GM18507 (cell line): ENCODE data around the gene FAM222A.

Experiments
- DNase-seq: peaks from one replicate; pipeline ENCODE4 v3.0.0; 2011; ENCODE audit warnings: low read depth; ENCODE audit not compliant: insufficient read length; ENCODE audit errors: extremely low spot score
- FAIRE-seq: peaks from 2 replicates; lab custom pipeline; 2011; peaks lifted over from hg19 to GRCh38; lab: Jason Lieb, UNC

The FAM222A gene

DNA sequence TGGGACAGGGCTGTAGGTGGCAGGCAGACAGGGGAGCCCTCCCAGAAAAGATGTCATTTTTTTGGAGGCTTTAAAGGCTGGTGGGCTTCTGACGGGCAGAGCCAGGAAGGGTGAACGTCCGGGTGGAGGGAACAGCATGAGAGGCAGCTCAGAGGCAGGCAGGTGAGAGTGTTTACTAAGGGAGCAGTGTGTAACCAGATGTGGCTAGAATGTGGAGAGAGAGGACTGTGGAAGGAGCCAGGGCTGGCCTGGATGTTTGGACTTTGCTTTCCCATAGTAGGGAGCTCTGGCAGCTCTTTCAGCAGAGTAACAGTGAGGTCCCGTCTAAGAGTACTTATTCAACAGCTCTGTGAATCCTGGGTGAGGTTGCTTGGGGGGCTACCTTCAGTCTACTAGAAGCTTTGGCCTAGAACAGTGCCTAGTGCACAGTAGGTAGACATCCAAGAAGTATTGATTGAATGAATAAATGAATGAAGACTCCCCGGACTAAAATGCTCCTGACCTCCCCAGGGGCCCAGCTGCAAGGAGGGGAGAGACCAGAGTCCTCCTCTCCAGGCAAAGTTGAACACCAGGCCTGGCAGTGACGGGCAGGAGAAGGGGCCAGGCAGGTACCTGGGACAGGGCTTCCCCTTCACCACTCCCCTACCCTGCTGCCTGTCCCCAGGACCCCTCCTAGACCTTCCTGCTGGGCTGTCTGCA, 8.5 kb downstream of the FAM222A start:
- DNase-seq, result no peak

DNA sequence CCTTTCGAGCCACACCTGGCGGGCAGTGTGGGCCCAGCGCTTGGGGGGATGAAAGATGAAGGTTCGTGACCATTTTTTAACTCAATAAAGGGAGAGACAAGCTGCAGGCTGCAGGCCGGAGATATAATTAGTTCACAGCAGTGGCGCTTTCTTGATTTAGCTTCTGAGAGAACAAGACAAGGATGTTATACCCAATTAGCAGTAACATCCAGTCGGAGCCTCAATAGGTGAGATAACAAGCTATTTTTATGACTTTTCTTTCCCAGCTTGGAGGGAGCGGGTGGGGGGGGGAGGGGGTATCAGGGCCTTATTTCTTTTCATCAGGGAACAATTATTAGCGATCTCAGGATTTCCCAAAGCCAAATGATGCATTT, 9.1 kb downstream of the FAM222A start:
- no peak for FAIRE-seq
- DNase-seq, result no peak

More for the DNA sequence above, 8.5 kb downstream of the FAM222A start:
- FAIRE-seq, result no peak

DNA sequence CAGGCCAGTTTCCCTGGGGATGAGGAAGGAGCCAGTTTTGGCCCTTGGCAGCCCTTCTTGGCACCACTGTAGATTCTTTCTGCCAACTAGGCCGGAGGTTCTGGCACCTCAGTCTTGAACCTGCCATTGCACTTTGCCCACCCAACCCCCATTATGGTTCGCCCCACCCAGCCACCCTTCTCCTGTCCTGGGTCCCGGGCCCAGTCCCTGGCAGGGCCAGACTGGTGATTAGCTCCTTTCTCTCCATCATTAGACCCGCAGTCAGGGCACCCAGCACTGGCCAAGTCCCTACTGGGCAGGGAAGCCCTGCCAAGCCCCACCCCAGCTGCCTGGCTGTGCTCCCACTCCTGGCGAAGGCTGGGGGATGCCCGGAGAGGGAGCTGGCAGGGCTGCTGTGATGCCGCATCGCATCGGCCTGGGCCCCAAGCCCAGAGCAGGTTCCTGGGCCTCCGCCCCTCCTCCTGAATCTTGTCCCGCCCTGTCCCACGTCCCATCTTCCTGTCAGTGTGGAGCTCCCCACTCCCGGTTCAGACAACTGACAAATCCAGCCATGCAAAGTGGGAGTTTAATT, 9.8 kb downstream of the FAM222A start:
- DNase-seq, result no peak
- no peak for FAIRE-seq

DNA sequence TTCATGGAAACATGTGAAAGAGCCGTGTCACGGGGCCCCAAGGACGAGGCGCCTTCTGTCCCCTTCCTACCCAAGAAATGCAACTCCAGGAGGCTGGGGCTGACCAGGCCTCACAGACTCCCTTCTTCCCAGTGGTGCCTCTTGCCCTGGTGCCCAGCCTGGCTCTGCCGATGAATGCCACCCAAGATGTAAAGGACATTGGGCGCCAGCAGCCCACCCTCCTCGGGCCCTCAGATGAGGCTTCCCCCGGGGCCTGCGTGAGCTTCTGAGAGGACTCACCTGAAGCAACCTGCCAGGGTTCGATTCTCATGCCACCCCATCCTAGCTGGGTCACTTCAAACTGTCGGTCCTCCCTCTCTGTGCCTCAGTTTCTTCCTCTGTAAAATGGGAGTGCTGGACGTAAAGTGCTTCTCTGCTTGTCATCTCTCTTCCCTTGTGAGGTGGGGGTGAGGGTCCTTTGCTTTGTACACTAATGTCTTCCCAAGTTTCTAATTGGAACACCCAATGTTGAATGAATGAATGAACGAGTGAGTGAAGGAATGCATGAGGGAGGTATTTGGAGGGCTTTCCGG, 10.8 kb downstream of the FAM222A start:
- no peak for FAIRE-seq
- DNase-seq, result no peak

DNA sequence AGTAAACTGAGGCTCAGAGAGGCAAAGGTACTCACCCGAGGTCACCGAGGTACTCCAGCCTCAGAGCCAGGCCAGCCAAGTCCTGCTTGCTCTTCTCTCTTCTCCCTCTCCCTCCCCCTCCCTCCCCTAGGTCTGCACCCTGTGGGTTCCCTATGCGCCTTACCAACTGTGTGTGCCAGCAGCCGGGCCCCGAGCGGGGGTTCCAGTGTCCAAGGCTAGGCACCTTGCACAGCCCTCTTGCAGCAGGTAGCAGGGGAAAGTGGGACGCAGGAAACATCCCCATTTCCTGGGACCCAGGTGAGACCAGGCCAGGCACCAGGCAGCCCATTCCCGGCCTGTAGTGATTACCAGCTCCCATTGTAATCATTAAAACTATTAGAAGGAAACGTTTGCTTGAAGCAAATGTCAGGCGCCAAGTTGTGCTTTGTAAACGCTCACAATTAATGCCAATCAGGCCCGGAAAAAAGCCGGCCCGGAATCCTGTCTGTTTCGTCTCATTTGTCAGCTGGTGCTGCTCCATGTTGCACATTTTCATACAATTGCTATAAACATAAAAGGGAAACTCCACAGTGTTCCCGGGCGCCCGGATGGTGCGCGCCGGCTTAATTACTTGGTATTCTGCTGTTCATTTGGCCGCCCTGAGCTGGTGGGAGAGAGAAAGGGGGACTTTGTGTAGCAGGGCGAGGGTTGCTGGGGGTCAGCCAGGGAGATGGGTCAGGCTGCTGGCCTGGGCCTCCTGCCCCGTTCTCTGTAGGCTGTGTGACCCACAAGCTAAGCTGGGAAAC, 11.9 kb downstream of the FAM222A start:
- DNase-seq, result no peak

DNA sequence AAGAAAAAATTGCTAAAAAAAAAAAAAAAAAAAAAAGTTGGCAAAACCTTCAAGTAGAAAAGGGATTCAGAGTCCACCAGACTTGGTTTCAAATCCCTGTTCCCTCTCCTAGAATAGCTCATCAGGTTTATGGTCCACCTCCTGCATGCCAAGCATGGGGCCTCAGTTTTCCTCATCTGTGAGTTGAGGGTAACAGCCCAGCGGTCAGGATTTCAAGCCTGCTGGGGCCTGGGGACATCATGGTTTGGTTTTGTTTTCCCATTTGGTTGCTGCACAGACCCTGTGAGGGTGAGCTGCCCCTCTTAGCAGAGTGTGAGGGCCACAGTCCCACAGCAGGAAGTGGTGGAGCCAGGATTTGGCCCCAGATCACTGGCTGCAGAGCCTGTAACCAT, 12.5 kb downstream of the FAM222A start:
- no peak for FAIRE-seq
- no peak for DNase-seq

More for the DNA sequence above, 11.9 kb downstream of the FAM222A start:
- FAIRE-seq, result no peak

DNA sequence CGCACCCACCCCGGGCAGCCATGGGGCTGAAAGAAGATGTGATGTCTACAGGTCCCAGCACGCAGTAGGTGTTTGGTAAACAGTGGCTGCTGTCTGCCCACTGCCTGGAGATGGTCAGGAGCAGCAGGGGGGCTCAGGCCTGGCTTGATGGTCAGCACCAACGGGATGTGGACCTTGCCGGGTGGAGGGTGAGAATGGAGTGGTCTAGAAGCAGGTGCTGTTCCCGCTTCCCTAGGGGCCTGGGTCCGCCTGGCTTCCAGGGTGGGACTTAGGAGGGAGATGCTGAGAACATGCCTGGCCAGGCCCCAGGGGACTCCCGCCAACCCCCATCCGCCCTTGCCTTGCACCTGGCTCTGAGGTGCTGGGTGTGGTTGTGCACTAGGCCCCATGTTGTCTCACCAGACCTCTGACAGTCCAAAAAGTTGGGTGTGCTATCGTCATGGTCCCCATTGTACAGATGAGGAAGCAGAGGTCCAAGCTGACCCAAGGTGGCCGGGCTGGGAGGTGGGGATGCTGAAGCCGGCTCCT, 12.9 kb downstream of the FAM222A start:
- FAIRE-seq (no peak), DNase-seq (no peak)

DNA sequence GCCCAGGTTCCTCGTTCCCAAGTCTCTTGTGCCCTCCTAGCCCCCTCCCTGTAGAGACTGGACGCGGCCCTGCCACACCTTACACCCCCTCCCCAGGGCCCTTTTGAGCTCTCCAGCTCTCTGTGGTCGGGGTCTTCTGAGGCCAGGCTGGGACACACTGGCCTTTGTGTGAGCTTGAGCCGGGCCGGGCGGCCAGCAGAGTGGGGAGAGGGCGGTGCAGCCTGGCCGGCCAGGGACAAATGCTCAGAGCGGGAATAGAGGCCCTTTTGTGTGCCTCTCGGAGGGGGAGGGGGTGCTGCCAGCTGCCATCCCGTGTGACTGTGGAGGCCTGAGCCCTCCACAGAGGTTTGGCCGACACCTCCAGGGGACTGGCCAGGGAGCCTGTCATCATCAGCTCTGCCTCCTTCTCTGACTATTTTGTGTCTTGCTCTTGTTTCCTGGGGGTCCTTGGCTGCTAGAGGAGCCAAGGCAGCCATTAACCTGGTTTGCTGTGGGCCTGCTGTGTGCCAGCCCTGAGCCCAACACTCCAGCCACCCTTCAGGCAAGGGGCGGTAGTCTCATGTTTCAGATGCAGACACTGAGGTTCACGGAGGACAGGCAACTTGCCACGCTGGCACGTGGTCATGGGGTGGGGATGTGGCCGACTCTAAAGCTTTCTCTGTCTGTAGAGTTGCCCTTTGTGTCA, 13.6 kb downstream of the FAM222A start:
- no peak for DNase-seq
- FAIRE-seq, result no peak

DNA sequence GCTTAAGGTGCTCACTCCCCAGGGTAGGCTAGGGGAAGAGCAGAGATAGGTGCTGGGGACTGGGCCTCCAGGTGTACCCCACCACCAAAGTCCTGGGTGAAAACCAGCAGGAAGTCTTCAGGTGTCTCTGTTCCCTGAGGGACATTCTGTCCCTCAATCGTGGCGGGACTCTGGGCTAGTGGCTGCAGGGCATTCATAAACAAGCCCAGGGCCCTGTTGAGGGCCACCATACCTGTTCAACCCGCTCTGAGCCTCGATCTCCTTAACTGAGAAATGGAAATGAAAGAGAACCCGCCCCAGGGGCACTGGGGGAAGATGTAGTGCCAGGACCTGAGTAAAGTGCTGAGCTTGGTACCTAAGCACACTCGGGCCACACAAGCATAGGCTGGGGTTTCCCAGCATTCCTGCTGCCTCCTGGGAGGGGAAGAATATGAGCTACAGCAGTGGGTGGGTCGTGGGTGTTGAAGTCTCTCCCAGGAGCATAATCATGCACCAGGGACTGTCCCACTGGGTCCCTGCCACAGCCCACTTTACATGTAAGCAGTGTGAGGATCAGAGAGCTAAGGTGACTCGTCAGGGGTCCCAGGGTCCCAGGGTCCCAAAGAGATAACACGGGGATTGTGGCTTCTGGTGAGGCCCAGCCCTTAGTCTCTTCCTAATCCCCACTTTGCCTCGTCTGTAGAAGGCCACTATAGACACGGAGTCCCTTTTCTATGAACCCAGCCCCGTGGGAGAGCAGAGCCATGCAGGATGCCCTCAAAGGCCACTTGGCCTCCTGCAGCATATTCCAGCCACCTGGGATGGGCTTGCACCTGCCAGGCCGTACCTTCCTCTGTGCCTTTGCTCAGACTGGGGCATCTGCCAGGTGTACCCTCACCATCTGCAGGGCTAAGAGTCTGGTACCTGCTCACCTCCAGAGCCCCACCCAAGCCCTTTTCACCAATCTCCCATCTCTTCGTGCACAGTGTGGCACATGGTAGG, 14.4 kb downstream of the FAM222A start:
- DNase-seq (no peak), FAIRE-seq (no peak)

DNA sequence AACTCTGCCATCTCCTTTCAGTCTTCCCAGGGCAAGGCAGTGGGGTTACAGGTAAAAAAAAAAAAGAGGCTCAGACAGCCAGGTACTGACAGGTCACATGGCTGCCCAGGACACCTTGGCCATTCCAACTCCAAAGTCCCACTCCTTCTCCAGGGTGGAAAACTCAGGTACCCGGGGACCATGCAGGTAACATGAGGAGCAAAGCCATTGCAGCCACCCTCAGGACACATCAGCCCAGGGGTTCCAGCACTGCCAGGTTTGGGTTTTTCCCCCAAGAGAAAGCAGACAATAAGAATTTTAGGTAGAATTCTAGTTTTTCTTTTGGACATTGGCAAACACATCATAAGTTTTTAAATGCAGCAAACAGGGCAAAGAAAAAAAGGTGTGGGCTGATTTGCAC, 15.3 kb downstream of the FAM222A start:
- FAIRE-seq (no peak), DNase-seq (no peak)

DNA sequence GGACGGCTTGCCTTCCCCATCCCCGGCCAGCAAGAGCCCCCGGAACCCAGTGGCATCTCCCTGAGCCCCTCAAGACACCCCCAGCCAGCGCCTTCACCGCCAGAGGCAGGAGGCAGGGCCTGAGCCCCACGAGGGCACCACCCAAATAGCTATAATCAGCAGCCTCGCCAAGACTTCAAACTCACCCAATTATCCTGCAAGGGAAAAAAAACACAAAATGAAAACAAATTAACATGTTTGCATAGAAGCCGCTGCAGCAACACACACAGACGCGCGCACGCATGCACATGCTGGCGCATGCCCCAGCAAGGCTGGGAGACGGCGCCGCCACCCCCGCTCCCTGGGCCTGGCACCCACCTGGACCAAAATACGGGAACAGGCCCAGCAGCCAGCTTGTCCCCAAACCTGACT, 15.8 kb downstream of the FAM222A start:
- DNase-seq (no peak), FAIRE-seq (no peak)

DNA sequence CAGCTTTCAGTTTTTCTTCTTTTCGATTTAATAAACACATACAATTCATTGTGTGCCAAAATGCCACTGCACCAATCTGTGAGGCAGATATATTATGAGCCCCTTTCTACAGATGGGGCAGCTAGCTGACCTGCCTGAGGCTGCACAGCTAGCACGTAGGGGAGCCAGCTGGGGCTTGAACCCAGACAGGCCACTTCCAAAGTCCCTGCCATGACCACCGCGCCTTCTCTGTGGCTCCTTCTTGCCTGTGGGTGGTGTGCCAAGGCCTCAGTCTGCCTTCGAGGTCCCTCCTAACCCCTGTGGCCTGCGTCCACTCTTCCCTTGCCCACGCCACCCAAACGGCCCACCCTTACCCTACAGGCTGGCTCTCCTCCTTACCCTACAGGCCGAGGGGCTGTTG, 16.2 kb downstream of the FAM222A start:
- DNase-seq (no peak), FAIRE-seq (no peak)

DNA sequence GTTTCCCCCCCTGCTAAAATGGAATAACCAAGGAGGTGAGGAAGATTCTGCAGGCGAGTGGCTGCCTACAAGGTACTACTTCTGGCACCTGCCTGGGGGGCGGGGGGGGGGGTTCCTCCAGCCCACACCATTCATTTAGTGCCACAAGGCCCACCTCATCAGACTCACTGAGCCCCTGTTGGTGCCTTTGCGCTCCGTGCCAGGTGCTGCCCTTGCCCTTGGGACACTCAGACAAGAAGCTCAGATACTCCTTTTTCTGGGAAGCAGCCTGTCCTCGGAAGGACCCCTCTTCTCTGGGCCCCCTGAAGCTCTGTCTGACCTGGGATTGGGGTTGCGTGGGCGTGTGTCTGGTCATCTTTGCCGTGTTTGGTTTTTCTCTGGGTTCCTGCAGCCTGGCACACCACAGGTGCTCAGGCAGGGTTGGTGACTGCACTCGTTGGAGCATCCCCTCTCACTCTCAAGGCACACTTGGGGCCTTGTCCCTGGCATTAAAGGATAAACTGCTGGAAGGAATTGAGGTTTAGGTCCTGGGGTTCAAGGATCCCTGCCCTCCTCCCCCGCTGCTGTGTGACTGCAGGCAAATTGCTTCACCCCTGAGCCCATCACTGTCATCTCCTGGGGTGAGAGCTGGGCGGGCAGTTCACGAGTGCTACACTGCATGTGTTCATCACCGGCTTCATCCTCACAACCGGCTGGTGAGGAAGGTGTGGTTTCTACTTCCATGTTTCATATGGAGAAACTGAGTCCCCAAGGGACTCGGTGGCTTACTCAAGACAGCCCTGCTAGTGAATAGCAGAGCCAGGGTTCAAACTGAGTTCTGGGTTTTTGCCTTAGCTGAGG, 16.9 kb downstream of the FAM222A start:
- no peak for FAIRE-seq

DNA sequence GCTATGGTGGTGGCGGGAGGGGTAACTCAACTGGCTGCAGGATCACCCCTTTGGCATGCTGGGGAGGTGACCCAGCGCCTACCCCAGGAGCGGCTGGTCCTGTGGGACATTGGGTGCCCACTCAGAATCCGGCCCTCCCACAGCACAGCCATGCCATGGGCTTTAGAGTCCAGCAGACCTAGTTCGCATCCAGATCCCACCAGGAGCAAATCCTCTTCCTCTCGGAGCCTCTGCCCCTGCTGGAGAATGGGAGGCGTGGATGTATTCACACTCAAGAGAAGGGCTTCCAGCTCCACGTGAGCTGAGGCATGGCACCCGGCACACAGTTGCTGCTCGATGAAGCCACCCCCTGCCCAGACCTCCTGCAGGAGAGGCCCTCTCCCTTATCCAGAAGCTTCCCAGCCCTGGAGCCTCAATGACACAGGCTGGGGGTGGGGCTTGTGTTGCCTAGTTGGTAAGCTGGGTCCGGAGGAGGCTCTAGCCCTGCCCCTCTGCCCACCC, 17.7 kb downstream of the FAM222A start:
- FAIRE-seq, result no peak

More for the DNA sequence above, 16.9 kb downstream of the FAM222A start:
- no peak for DNase-seq

DNA sequence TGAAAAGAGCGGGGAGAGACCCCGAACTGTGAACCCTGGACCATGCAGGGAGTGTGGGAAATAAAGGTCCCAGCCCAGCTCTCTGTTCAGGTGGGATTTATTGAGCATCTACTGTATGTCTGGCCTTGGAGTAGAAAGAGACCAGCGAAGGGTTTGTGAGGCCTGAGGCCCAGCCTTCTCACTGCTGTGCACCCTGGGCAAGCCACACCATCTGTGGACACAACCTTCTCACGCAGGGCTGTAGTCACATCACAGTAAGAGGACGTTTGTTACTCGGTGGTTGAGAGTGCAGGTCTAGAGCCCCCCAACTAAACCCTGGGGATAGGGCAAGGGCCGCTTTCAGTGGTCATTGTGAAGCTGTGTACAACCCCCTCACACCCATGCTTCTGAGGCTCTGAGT, 18.2 kb downstream of the FAM222A start:
- no peak for FAIRE-seq
- DNase-seq, result no peak

More for the DNA sequence above, 17.7 kb downstream of the FAM222A start:
- DNase-seq, result no peak

DNA sequence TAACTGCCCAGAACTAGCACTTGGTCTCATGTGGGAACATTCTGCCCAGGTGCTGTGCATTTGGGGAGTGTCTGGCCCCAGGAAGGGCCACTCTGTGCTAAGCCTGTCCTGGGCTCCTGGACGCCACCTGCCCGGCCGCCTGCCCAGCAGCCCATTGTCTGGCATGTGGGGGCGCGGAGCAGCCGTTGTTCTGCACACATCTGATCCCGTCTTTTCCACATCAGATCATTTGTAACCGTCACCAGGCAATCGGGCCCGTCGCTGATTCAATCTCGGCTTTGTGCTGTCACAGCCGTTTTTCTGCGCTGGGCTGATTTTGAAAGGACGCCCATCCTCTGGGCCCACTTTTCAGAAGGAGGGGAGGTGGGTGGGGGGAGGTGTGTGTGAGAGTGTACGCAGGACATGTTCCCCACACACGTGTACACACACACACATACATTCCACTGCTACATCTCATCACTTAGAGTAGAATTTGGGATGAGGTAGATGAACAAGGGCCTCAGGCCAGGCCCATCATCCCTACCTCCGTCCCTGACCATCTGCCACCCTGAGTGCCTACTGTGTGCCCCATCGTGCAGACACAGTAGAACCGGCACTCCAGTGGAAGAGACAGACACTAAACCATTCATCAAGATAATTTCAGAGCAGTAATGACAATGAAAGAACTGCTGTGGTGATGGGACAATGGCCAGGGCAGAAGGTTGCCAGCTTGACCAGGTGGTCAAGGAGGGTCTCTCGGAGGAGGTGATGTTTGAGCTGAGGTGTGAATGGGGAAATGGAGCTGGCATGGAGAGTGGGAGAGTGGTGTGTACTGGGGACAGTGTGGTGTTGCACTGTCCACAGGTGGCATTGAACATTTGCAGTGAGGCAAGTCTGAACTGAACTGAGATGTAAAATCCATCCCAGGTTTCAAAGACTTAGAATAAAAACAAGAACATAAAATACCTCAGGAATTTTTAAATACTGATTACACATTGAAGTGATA, 19.0 kb downstream of the FAM222A start:
- FAIRE-seq (no peak), DNase-seq (no peak)
